Measurements from ENCODE around the gene SLC43A2. TPM values are rescaled to one million over a fixed set of nuclear protein-coding genes. Genes with fewer than 3 reads are reported as not detected.
"Not testable (repeated sequence)": the region's sequence is repeated elsewhere in the genome, so short reads cannot be mapped to it uniquely, and the experiment has no call there.

Gene SLC43A2
- total and polyA plus RNA-seq, 10 donors: 12.6 to 84.6 (median 61.2) TPM

DNA sequence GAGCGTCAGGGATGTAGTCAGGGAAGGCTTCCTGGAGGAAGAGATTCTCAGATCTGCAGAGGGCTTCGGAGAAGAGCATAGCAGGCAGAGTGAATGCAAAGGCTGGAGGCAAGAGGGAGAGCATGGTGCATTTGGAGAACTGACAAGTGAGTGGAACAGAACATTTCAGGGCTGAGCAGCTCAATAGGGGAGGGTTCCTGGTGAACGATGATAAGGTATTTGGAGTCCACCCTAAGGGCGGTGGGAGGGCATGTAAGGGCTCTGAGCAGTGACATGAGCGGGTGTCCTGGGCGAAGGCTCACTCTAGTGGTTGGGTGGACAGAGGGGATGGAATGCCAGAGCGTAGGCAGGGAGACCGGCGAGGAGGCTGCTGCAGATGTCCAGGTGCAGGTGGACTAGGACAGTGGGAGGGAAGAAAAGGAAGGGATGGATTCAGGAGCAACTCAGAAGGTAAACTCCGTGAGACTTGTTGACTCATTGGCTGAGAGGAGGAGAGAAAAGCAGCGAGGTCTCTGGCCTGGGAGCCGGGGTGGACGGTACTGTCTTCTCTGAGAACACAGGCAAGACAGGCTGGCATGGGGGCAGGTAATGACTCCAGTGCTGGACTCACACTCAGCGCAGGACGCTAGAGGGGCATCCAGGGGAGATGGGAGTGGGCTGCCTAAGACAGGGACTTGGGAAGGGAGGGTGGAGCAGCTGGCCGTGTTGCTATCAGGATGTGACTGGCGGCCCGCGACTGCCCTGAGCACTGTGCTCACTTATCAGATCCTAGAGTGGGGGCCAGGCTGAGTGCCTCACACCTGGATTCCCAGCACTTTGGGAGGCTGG, 64.6 kb downstream of the SLC43A2 start:
- Histone ChIP-seq H3K4me3 (no peak overlapping the region), H3K4me1 (peaks cover 17 to 66% (median 57%) of the 10 kb centered on the region in 6 donors), H3K36me3 (peaks cover 0 to 5% (median 0%) of the 10 kb centered on the region in 6 donors), H3K27me3 (replicated peaks in 1 of 7) (no peaks in the 10 kb centered on the region), H3K27ac (no peak overlapping the region), H3K9me3 (no peaks in the 10 kb centered on the region)
- TF ChIP-seq POLR2A (IDR thresholded peaks at IDR 0.05) (no peak), POLR2AphosphoS5 (IDR thresholded peaks at IDR 0.05) (no peak)
- TF ChIP-seq, protein P1, sequence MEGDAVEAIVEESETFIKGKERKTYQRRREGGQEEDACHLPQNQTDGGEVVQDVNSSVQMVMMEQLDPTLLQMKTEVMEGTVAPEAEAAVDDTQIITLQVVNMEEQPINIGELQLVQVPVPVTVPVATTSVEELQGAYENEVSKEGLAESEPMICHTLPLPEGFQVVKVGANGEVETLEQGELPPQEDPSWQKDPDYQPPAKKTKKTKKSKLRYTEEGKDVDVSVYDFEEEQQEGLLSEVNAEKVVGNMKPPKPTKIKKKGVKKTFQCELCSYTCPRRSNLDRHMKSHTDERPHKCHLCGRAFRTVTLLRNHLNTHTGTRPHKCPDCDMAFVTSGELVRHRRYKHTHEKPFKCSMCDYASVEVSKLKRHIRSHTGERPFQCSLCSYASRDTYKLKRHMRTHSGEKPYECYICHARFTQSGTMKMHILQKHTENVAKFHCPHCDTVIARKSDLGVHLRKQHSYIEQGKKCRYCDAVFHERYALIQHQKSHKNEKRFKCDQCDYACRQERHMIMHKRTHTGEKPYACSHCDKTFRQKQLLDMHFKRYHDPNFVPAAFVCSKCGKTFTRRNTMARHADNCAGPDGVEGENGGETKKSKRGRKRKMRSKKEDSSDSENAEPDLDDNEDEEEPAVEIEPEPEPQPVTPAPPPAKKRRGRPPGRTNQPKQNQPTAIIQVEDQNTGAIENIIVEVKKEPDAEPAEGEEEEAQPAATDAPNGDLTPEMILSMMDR (IDR thresholded peaks at IDR 0.05 in 8 of 11, conservative IDR thresholded peaks at IDR 0.05 in 3 of 11): no peak
- DNase-seq: peak; percentile 77
- 76 to 85% (median 81%) methylated on average over 19 of the region's 19 CpGs for WGBS, 5 donors
- intact Hi-C loops (cut with DNase I; ENCODE audit: low total_unique reads): loop anchor here (5.0 kb wide), 1 partner anchor 63 kb away; the partner anchor contains the start of gene SLC43A2

DNA sequence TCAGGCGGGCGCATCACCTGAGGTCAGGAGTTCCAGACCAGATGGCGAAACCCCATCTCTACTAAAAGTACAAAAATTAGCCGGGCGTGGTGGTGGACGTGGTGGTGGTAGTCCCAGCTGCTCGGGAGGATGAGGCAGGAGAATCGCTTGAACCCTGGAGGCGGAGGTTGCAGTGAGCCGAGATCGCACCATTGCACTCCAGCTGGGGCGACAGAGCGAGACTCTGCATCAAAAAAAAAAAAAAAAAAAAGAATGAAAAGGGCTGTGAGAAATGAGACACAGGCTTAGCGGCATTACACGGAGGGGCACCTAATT, 65.2 kb downstream of the SLC43A2 start:
- intact Hi-C loops (cut with DNase I; ENCODE audit: low total_unique reads): loop anchor here (5.0 kb wide), 1 partner anchor 64 kb away; the partner anchor contains the start of gene SLC43A2
- DNase-seq; H3K36me3 ChIP-seq; H3K27me3 ChIP-seq (replicated peaks in 1 of 7); H3K9me3 ChIP-seq: not testable (repeated sequence)
- peaks cover 17 to 72% (median 60%) of the 10 kb centered on the region in 6 donors for H3K4me1 ChIP-seq
- WGBS, 5 donors: 79 to 91% (median 84%) methylated on average over 15 of the region's 15 CpGs
- H3K4me3 ChIP-seq: peak overlapping the region in 5 of 8 donors; percentile 68 to 97 (median 89)
- H3K27ac ChIP-seq: peak overlapping the region in 1 of 8 donors; percentile 96

DNA sequence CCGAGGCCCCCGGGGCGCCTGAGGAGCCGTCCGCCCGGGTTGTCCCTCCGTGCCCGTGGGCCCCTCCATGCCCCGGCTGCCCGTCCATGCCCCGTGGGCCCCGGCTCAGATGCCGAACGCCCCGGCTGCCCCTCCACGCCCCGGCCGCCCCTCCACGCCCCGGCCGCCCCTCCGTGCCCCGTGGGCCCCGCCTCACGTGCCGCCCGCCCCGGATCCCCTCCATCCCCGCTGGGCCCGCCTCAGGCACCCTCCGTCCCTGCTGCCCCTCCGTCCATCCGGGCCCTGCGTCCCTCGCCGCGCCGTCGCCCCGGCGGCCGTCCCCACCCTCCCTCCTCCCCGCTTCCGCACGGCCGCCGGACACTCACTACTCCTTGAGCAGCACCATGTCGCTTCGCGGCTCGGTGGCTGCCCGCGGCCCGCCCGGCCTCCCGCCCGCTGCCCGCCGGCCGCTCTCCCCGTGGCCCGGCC, 66.4 kb downstream of the SLC43A2 start:
- Histone ChIP-seq H3K27me3 (replicated peaks in 1 of 7) (no peaks in the 10 kb centered on the region), H3K4me1 (peaks cover 17 to 79% (median 62%) of the 10 kb centered on the region in 6 donors), H3K27ac (peak overlapping the region; percentile 66 to 96 (median 86)), H3K36me3 (peaks cover 0 to 11% (median 0%) of the 10 kb centered on the region in 6 donors), H3K9me3 (no peaks in the 10 kb centered on the region), H3K4me3 (peak overlapping the region; percentile 66 to 97 (median 77))
- intact Hi-C loops (cut with DNase I; ENCODE audit: low total_unique reads): loop anchor here (5.0 kb wide), 1 partner anchor 65 kb away; the partner anchor contains the start of gene SLC43A2
- peak; percentile 93 for DNase-seq
- WGBS, 5 donors: 0 to 2% (median 0%) methylated on average over 1 to 62 of the region's 62 CpGs
- TF ChIP-seq, protein P1 (IDR thresholded peaks at IDR 0.05 in 8 of 11, conservative IDR thresholded peaks at IDR 0.05 in 3 of 11): peak in 2 of 11 experiments; percentile 3 to 21
- TF ChIP-seq POLR2A (IDR thresholded peaks at IDR 0.05) (no peak), POLR2AphosphoS5 (IDR thresholded peaks at IDR 0.05) (no peak)

DNA sequence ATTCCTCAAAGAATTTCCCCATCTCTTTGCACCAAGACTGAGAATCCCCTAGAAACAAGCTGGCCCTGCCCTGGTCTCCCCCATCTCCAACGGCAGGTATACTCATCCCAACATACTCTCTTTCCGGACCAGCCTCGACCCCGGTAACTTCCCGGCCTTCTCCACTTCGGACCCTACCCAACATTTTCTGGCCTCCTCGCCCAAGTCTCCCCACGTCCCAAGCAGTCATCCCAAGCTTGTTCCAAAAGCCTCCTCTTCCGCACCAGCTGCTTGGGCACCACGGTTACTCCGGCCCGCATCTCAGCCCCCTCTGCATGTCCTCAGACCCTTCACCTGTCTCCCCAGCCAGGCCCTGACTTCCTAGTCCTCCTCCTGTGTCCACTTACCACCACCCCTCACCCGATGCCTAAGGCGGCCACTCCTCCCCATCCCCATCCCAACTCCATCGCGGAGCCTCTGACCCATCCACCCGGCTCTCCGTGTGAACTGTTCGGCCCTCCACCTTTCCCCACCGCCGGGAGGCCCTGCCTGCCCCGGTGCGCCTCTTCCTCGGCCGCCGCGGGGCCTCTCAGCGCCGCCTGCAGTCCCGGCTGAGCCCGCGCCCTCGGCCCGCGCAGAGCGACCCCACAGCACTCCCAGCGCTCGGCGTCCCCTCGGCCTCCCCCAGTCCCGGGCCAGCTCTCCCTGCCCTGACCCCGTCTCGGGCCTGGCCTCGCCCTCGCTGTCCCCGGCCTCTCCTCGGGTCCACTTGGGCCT, 67.0 kb downstream of the SLC43A2 start:
- TF ChIP-seq POLR2AphosphoS5 (IDR thresholded peaks at IDR 0.05): peak in 2 of 3 donors; percentile 6 to 42
- TF ChIP-seq, protein P1 (IDR thresholded peaks at IDR 0.05 in 8 of 11, conservative IDR thresholded peaks at IDR 0.05 in 3 of 11): peak in 5 of 11 experiments; percentile 15 to 55 (median 38)
- TF ChIP-seq POLR2A (IDR thresholded peaks at IDR 0.05): no peak
- DNase-seq: peak; percentile 88
- Histone ChIP-seq H3K4me3 (peak overlapping the region; percentile 66 to 97 (median 77)), H3K4me1 (peaks cover 17 to 79% (median 62%) of the 10 kb centered on the region in 6 donors), H3K36me3 (peaks cover 0 to 17% (median 0%) of the 10 kb centered on the region in 6 donors), H3K27ac (peak overlapping the region; percentile 66 to 96 (median 86)), H3K27me3 (replicated peaks in 1 of 7) (no peaks in the 10 kb centered on the region), H3K9me3 (no peaks in the 10 kb centered on the region)
- 11 to 19% (median 11%) methylated on average over 35 to 47 of the region's 47 CpGs for WGBS, 5 donors
- intact Hi-C loops (cut with DNase I; ENCODE audit: low total_unique reads): loop anchor here (5.0 kb wide), 1 partner anchor 66 kb away; the partner anchor contains the start of gene SLC43A2

Measured in spleen (tissue), 11 donors.